COR-L47 (cell line): Measurements from ENCODE around the gene HYAL1.
A peak's percentile ranks its signal among the peaks of the same experiment; 100 is the strongest.
"Not testable (repeated sequence)": the region's sequence is repeated elsewhere in the genome, so short reads cannot be mapped to it uniquely, and the experiment has no call there.

ENCODE experiments used
- DNase-seq: peaks from one replicate; lab custom pipeline; 2025; lab: John Stamatoyannopoulos, UW

Gene HYAL1

GRCh38 chr3:50318615-50319014, 15.2 kb upstream of the HYAL1 start:
- no peak for DNase-seq

DNA sequence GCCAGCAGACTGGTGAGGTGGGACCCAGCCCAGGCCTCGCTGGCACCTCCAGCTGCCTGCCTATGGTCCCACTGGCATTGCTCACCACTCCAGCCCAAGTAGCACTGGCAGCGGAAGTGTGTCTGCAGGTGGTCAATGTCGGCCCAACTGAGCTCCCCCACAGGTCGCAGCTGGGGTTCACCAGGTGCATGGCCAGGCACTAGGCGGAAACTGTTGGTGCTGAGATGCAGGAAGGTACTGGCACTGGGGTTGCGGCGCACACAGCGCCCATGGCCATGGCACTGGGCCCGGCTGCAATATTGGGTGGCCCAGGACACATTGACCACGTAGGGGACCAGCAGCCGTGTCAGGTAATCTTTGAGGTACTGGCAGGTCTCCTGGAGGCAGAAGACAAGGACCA, 14.8 kb upstream of the HYAL1 start:
- no peak for DNase-seq

DNA sequence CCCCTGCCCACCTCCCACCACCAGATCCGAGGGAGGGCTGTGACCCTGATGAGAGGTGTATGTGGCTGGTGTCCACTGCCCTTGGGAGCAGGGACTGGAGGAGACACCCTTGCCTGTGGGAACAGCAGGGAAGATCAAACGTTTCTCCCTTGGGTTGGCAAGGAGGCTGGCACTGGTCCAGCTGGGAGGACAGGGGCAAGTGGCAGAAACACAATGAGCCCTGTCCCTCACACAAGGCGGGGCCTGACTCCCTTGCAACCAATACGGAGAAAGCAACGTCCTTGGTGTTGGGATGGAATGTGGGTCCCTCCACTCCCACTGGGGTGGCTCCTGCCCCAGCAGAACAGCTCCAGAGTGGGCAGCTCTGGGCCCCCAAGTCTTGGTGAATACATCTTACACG, 13.9 kb upstream of the HYAL1 start:
- DNase-seq, result no peak

- DNase-seq, result peak; percentile 2
These were observed 13.4 kb upstream of the HYAL1 start for GRCh38 chr3:50316657-50317242.

DNA sequence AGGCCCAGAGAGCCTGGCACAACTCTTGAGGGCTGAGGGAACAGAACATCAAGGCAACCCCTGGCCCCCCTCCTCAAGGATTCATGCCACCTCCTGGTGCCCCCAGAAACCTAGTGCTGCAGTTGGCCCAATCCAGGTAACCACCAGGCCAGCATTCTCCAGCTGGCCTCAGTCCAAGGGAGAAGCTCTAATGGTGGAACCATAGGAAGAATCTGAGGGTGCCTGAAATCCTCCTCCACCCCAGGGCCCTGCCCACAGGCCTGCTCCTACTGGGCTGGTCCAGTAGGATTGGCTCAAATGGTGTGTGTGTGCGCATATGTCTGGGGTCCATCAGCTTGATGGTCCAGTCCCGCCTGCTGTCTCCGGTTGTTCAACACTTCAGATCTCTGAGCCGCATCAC, 11.4 kb upstream of the HYAL1 start:
- DNase-seq, result no peak

DNA sequence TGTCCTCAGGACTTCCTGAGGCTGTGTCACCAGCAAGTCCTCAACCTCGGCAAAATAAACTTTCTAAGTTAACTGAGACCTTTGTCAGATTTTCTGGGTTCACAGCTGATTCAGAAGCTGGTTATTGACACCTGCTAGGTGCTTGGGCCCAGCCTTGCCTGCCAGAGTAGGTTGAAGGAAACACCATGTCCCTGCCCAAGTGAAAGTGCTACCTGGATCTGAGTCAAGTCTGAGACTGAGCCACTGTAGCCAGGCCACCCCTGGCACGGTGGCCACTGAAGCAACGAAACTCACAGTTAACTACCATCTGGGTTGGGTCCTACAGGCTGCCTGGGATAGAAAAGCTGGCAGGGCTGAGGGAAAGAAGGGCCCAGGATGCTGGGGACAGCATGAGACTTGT, 11.0 kb upstream of the HYAL1 start:
- no peak for DNase-seq

- DNase-seq, result not testable (repeated sequence)
These were observed 8.7 kb upstream of the HYAL1 start for GRCh38 chr3:50312041-50312440.

- DNase-seq, result no peak
These were observed 1.2 kb upstream of the HYAL1 start for GRCh38 chr3:50304601-50305000.

DNA sequence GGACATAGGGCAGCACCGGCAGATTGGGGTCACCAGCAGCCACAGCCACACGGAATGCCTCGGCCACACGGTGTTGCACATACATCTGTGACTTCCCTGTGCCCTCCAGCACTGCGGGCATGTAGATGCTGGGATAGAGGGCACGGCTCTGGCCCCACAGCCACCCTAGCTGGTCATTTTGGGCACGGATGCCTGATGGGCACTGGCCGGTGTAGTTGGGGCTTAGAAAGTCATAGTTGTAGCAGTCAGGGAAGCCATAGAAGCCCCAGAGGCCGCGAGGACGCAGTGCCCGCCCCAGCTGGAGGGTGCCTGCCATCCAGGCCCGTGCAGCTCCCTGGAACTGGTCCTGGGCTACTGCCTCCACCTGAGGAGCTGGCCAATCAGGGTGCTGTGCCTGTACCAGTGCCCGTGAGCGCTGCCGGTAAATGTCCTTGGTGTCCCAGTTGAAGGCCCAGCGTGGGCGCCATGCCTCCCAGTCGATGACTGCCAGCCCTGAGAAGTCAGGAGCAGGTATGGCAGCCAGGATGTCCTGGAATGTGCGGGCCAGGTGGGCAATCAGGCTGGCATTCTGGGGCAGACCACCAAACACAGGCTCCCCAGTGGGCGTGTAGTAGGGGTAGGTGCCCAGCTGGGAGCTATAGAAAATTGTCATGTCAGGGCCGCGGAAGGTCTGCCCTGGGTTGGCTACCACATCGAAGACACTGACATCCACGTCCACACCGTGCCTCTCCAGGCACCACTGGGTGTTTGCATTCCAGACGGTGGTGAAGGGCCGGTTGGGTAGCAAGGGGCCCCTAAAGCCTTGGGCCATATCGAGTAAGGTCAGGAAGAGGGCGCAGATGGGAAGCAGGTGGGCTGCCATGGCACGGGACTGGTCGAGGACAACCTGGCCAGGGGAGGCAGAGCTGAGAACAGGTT, 1.0 kb downstream of the HYAL1 start:
- DNase-seq, result no peak

DNA sequence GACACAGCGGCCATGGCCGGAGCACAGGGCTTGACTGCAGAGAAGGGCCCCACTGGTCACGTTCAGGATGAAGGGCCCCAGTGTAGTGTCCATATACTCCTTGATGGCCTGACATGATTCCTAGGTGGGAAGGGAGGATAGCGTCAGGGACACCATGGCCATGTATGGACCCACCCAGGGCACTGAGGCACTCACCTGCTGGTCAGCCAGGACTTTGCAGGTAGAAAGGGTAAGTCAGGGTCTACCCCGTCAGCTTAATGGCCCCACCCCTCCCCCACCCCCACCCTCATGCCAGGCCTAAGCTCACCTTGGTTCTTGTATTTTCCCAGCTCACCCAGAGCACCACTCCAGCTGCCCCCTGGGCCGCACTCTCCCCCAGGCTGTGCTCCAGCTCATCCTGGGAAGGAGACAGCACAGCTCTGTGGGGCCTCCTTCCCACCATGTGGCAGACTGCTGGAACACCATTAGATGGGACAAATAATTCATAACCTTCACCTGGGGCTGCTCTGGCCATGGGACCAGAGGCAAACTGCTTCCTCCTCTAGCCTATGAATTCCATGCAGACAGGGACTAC, 2.6 kb downstream of the HYAL1 start:
- no peak for DNase-seq

GRCh38 chr3:50299929-50300680, 3.3 kb downstream of the HYAL1 start:
- DNase-seq, result no peak

GRCh38 chr3:50299638-50299928, 3.8 kb downstream of the HYAL1 start:
- DNase-seq, result no peak

DNA sequence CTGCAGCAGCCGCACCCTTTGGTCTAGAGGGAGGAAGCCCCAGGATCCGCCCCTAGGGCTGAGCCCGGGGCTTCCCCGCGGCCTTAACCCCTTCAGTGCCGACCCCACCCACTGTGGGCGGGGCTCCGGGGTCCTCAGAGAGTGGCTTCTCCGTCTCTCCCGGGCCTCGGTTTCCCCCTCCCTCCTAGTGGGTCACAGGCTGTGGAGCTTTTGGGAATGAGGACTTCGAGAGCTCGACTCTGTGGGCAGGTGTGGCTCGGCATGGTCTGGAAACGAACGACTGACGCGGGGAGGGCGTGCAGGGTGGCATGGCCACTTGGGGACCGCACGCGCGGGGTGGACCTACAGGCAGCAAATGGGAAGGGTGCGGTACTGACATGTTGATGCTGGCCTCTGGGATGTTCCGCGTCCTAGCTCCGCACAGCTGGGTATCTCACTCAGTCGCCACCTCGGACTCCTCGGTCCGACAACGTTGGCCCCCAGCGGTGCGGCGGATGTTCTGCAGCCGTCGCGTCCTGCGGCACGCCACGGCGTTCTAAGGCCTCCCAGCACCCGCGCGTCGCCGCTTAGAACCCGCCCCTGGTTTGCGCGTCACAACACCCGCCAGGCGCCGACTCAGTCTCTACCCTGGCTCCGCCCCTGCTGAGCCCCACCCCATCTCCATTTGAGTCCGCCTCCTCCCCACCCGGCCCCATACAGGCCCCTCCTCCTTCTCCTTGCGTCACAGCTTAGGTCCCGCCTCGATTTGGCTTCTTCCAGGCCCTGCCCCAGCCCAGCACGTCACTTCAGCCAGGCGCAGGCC, 4.3 kb downstream of the HYAL1 start, which contains the start of the genes HYAL3 and NAA80:
TSS of gene HYAL3 (minus strand) at position 570 of the 802 bp plus-strand sequence. CDS start 3,803 bp downstream, outside the sequence.
TSS of gene NAA80 (minus strand) at position 570 of the 802 bp plus-strand sequence. CDS start 1,942 bp downstream, outside the sequence.
- DNase-seq, result peak; percentile 91

DNA sequence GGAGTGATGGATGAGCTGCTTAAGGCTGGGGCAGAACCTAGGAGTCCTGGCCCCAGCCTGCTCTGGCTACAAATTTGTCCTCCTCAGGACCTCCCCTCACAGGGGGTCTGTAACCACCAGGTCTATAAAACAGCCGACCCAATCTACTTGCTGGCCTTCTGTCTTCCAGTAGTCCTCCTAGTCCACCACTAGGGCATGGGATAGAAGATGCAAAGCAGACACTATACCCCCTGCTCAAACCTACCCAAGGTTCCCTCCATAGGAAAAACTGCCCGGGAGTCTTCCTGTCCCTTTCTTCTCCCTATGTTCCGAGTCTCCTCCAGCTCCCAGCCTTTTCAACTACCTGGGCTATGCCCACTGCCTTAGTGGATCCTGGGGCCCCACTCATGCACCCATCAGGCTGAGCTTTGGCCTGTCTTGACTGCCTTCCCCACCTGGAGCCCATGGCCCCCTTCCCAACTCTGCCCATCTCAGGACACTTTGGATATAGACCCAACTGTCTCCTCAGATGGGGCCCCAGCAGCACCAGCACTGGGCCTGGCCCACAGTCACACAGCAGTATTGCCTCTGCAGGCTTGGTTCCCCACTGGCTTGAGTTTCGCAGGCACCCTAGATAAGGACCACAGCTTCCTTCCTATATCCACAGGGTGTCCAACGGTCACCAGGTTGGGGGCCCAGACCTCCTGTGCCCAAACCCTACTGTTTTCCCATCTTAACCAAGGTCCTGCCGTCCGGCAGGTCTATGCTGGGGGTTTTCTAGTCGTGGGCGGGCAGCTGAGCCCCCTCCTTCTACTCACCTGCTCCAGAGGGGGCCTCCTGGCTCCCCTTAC, 5.3 kb downstream of the HYAL1 start:
- DNase-seq, result no peak

- no peak for DNase-seq
These were observed 6.0 kb downstream of the HYAL1 start for GRCh38 chr3:50297384-50297775.

DNA sequence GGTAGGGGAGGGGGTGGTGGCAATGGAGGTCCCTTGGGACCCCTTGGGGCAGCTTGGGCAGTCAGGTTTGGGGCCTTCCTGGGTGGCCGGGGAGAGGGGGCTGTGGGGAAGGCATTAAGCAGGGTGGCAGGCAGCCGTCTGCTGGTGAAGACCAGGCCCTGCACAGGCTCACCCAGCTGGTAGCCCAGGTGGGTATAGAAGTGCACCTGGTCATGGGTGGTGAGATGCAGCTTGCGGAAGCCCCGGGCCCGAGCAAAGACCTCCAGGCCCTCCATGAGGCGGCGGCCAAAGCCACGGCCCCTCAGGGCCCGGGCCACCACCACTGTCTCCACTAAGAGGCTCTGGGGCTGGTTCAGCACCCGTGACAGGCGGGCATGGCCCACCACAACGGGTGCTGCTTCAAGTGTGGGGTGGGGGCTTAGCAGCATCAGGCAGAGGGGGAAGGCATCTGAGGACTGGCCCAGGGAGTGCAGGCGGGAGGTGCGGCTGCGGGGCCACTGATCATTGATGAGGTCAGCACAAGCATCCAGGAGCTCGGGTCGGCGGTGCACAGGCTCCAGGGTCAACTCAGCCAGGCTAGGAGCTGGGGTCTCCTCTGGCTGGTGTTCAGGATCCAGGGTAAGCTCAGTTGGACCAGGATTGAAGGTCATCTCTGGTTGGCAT, 6.5 kb downstream of the HYAL1 start:
- DNase-seq, result no peak

GRCh38 chr3:50295553-50296431, 7.6 kb downstream of the HYAL1 start:
- no peak for DNase-seq

DNA sequence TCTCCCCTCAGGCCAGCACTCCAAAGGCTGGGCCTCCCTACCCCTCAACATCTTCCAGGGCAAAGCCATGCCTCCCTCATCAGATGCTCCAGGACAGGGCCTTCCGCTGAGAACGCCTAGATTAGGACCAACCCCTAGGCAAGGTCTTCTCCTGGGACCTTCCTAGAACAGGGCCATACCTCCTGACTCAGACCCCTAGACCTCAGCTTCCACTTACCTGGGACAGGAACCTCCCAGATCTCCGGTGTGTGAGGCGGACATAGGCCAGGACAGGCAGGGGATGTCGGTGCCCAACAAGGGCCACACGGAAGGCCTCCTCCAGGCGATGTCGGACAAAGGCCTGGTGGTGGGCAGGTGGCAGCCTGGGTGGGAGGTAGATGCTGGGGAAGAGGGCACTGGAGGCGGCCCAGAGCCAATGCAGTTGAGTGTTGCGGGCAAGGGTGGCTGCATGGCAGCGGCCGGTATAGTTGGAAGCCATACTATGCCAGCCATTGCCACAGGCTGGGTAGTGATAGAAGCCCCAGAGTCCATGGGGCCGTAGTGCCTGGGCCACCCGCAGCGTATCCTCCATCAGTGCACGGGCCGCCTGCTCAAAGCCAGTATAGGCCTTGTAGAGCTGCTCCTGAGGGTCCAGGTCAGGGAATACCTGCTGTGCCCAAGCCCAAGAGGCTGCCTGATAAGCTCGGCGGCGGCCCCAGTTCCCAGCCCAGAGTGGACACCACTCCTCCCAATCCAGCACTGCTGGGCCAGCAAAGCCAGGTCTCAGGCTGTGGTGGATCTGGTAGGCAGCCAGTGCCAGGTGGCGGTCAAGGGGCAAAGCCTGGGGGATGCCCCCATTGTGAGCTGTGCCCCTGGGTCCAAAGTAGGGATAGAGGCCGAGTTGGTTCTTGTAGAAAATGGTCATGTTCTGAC, 8.6 kb downstream of the HYAL1 start:
- DNase-seq, result no peak
